ENCODE results near the gene SYNRG. TPM values are rescaled to one million over a fixed set of nuclear protein-coding genes. Genes with fewer than 3 reads are reported as not detected.

SYNRG gene
- total and polyA plus RNA-seq, 2 of the 13 experiments (the other 11 are each of a cell fraction or from before 2014, with no cell fraction given), result 7.3 to 8.7 TPM

DNA sequence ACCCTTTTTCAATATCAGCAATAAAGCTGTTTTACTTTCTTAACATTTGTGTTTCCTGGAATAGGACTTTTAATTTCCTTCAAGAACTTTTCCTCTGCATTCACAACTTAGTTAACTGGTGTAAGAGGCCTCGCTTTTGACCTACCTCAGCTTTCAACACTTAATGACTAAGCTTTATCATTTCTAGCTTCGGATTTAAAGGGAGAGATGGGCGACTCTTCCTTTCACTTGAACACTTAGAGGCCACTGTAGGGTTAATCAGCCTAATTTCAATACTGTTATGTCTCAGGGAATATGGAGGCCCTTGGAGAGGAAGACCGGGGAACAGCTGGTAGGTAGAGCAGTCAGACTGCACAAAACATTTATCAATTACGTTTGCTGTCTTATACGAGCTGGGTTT, 4.7 kb downstream of the SYNRG start (continued):
- TF ChIP-seq ZNF235 (CRISPR knock-in tag; IDR thresholded peaks at IDR 0.05; ENCODE audit: borderline replicate concordance), result no peak
- TF ChIP-seq, protein P1, sequence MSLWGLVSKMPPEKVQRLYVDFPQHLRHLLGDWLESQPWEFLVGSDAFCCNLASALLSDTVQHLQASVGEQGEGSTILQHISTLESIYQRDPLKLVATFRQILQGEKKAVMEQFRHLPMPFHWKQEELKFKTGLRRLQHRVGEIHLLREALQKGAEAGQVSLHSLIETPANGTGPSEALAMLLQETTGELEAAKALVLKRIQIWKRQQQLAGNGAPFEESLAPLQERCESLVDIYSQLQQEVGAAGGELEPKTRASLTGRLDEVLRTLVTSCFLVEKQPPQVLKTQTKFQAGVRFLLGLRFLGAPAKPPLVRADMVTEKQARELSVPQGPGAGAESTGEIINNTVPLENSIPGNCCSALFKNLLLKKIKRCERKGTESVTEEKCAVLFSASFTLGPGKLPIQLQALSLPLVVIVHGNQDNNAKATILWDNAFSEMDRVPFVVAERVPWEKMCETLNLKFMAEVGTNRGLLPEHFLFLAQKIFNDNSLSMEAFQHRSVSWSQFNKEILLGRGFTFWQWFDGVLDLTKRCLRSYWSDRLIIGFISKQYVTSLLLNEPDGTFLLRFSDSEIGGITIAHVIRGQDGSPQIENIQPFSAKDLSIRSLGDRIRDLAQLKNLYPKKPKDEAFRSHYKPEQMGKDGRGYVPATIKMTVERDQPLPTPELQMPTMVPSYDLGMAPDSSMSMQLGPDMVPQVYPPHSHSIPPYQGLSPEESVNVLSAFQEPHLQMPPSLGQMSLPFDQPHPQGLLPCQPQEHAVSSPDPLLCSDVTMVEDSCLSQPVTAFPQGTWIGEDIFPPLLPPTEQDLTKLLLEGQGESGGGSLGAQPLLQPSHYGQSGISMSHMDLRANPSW (CRISPR knock-in tag; IDR thresholded peaks at IDR 0.05; ENCODE audit: borderline replicate concordance), result no peak
- no peak for TF ChIP-seq ZNF773 (CRISPR knock-in tag; IDR thresholded peaks at IDR 0.05; ENCODE audit: borderline replicate concordance)

DNA sequence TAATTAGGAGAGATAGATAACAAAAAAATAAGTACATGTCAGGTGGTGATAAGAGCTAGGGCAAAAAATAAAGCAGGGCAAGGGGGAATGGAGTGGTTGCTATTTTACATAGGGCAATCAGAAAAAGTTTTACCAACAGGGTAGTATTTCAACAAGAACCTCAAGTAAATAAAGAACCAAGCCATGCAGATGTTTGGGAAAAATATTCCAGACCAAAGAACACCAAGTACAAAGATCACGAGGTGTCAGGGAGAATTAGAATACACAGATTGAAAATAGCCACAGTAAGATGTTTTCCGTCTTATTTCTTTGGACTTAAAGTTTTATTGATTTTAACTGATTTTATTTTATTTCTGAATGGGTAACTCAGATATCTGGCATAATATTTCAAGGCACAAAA, 11.1 kb downstream of the SYNRG start:
- Histone ChIP-seq H3K36me3 (replicated peaks in 1 of 2; ENCODE audit: control insufficient read depth in 1 of 2, insufficient read depth in 2 of 2, low read length in 2 of 2) (peaks cover 0 to 30% of the 10 kb centered on the region in 2 experiments; a peak in 2 of 5 replicates), H3K9ac (ENCODE audit: insufficient read depth, low read depth, low read length) (no peak overlapping the region), H2AFZ (ENCODE audit: low read length) (no peak overlapping the region), H3K4me1 (ENCODE audit: insufficient read depth, low read length) (peaks cover 18% of the 10 kb centered on the region), H3K27ac (ENCODE audit: extremely low read length, insufficient read depth, low read length) (peak overlapping the region; percentile 29), H3K27me3 (ENCODE audit: control insufficient read depth in 1 of 2, insufficient read depth in 2 of 2, low read length in 2 of 2) (no peaks in the 10 kb centered on the region), H3K4me3 (replicated peaks in 1 of 3; ENCODE audit: insufficient read depth in 1 of 3, low read depth in 2 of 3, low read length in 3 of 3) (no peak overlapping the region), H3K4me2 (ENCODE audit: low read depth, low read length) (no peak overlapping the region), H3K79me2 (ENCODE audit: insufficient read depth, low read length) (no peaks in the 10 kb centered on the region), H4K20me1 (ENCODE audit: insufficient read depth, low read length) (no peaks in the 10 kb centered on the region), H3K9me3 (ENCODE audit: low read length) (no peaks in the 10 kb centered on the region)
- intact Hi-C loops (cut with micrococcal nuclease; ENCODE audit: unreplicated experiment) (no loop called here), in situ Hi-C loops (cut with HindIII; ENCODE audit: extremely low pct_ligation_motif_present, low pct_unique_long_range_greater_than_20kb) (no loop called here)
- ChIA-PET POLR2A (no interaction called here), CTCF (ENCODE audit: low intra/inter-chr PET ratio, low total read pairs) (no interaction called here)
- DNase-seq (ENCODE audit: low spot score) (no peak), ATAC-seq (no peak; the same call in 2 of the 3 replicates), FAIRE-seq (no peak)
- WGBS (ENCODE audit: low lambda C conversion rate), result 65% methylated on average over 2 of the region's 2 CpGs
- no TSS peak for BruUV-seq (replicated peaks)
- no peak for TF ChIP-seq ZNF564 (CRISPR knock-in tag; IDR thresholded peaks at IDR 0.05)
- TF ChIP-seq ZNF230 (CRISPR knock-in tag; IDR thresholded peaks at IDR 0.05), result no peak
- TF ChIP-seq ZNF749 (CRISPR knock-in tag; IDR thresholded peaks at IDR 0.05; ENCODE audit: borderline replicate concordance), result no peak
- TF ChIP-seq CREM (IDR thresholded peaks at IDR 0.05), result no peak
- no peak for TF ChIP-seq CREM (CRISPR knock-in tag; IDR thresholded peaks at IDR 0.05)
- TF ChIP-seq, protein P2, sequence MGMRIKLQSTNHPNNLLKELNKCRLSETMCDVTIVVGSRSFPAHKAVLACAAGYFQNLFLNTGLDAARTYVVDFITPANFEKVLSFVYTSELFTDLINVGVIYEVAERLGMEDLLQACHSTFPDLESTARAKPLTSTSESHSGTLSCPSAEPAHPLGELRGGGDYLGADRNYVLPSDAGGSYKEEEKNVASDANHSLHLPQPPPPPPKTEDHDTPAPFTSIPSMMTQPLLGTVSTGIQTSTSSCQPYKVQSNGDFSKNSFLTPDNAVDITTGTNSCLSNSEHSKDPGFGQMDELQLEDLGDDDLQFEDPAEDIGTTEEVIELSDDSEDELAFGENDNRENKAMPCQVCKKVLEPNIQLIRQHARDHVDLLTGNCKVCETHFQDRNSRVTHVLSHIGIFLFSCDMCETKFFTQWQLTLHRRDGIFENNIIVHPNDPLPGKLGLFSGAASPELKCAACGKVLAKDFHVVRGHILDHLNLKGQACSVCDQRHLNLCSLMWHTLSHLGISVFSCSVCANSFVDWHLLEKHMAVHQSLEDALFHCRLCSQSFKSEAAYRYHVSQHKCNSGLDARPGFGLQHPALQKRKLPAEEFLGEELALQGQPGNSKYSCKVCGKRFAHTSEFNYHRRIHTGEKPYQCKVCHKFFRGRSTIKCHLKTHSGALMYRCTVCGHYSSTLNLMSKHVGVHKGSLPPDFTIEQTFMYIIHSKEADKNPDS (CRISPR knock-in tag; IDR thresholded peaks at IDR 0.05), result no peak
- 0 out of 2 replicates have a peak, but pooled peaks have one; percentile 34 for TF ChIP-seq GFI1 (CRISPR knock-in tag; IDR thresholded peaks at IDR 0.05; ENCODE audit: borderline replicate concordance)
- TF ChIP-seq HNF4A (CRISPR knock-in tag; IDR thresholded peaks at IDR 0.05), result peak; percentile 39
- TF ChIP-seq GATAD2A (CRISPR knock-in tag; IDR thresholded peaks at IDR 0.05), result peak; percentile 16; the same call in 1 of the 2 replicates
- TF ChIP-seq, protein P3, sequence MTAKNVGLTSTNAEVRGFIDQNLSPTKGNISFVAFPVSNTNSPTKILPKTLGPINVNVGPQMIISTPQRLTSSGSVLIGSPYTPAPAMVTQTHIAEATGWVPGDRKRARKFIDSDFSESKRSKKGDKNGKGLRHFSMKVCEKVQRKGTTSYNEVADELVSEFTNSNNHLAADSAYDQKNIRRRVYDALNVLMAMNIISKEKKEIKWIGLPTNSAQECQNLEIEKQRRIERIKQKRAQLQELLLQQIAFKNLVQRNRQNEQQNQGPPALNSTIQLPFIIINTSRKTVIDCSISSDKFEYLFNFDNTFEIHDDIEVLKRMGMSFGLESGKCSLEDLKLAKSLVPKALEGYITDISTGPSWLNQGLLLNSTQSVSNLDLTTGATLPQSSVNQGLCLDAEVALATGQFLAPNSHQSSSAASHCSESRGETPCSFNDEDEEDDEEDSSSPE (CRISPR knock-in tag; IDR thresholded peaks at IDR 0.05), result no peak
- TF ChIP-seq FOXA3 (CRISPR knock-in tag; IDR thresholded peaks at IDR 0.05), result 0 out of 2 replicates have a peak, but pooled peaks have one; percentile 19
- TF ChIP-seq HOMEZ (CRISPR knock-in tag; IDR thresholded peaks at IDR 0.05; ENCODE audit: low read depth), result peak; percentile 24; the same call in 1 of the 2 replicates

Data from HepG2 (cell line).